IPS DF 4.7 (cell line): Measurements from ENCODE around the gene GABRR1.

Source experiments
- DNase-seq: peaks from one replicate; pipeline ENCODE4 v3.0.0-alpha.2; 2013; ENCODE audit warnings: low spot score; ENCODE audit errors: extremely low read depth

GABRR1 gene

GRCh38 chr6:89216411-89216810, 747 bp downstream of the GABRR1 start:
- DNase-seq = no peak

- DNase-seq = no peak
These were observed 1.8 kb downstream of the GABRR1 start for GRCh38 chr6:89215391-89215790.

- DNase-seq = no peak
These were observed 3.0 kb downstream of the GABRR1 start for GRCh38 chr6:89214197-89214596.

- DNase-seq = no peak
These were observed 4.7 kb downstream of the GABRR1 start for GRCh38 chr6:89212472-89212871.

GRCh38 chr6:89209457-89209856, 7.7 kb downstream of the GABRR1 start:
- no peak for DNase-seq

- no peak for DNase-seq
These were observed 8.6 kb downstream of the GABRR1 start for GRCh38 chr6:89208551-89208950.

- no peak for DNase-seq
These were observed 11.3 kb downstream of the GABRR1 start for GRCh38 chr6:89205819-89206218.

DNA sequence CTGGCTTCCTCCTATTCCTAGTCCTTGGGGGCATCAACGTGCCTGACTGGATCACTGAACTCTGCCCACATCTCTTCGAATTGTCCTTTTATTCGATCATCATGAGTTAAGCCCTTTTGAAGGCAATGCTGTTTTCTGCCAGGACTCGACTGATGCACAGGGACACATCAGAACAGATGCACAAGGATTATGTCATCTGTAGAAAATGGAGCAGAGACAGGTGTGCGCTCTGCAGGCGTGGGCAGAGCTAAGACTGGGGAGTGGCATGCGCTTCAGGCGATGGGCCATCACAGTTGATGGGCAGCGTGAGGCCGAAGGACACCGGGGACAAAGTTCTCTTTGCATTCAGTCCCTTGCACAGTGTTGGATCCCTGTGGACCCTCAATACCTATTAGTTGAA, 13.1 kb downstream of the GABRR1 start:
- DNase-seq = no peak

DNA sequence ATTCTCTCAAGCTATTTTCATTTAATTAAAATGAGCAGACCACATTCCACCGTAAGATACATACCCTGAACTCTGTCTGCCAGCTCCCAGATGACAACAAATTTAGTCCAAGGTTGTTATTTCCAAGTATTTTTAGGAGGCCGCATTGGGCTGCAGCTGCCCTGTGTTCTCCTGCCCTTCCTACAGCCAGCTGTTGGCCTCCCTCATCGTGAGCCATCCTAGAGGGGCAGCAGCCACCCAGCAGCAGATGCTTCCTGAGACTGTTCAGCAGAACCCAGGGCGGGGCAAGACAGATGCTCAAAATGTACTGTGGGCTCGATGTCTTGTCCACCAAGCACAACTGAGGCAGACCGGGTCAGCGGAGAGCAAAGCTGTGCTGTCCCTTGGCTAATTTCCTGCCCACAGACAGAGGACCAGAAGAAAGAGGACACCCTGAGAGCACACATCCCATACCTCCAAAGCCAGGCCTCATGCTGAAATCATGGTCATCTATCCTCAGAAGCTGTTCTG, 16.4 kb downstream of the GABRR1 start:
- DNase-seq = no peak

- DNase-seq = no peak
These were observed 17.6 kb downstream of the GABRR1 start for GRCh38 chr6:89199579-89199978.

DNA sequence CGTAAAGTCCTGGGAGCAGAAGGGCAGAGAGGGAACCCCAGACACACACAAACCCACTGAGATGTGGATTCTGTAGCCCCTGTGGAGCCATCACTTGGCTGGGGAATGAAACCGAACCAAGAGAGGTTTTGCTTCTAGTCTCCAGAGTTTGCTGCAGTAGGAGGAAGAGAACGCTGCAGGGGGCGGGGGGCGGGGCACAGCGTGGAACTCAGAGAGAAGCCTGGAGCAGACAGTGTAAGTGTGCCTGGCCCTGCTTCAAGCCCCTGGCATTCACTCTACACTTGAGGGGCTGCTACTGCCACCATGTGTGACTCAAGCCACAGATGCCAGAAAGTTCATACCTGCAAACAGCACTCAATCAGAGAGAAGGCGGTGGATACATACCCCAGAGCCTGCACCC, 18.9 kb downstream of the GABRR1 start:
- DNase-seq = no peak

GRCh38 chr6:89197141-89197540, 20.0 kb downstream of the GABRR1 start:
- DNase-seq = no peak

DNA sequence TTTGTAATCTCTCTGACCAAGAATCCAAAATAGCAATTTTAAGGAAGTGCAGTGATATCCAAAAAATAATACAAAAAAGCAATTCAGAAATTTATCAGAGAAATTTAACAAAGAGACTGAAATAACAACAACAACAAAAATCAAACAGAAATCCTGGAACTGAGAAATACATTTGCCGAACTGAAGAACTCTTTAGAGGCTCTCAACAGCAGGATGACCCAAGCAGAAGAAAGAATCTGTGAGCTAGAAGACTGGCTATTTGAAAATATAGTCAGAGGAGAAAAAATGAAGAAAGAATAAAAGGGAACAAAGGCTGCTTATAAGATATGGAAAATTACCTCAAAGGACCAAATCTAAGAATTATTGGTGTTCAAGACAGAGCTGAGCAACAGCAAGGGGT, 22.6 kb downstream of the GABRR1 start:
- DNase-seq = no peak

- no peak for DNase-seq
These were observed 26.4 kb downstream of the GABRR1 start for GRCh38 chr6:89190741-89191140.

- no peak for DNase-seq
These were observed 29.7 kb downstream of the GABRR1 start for GRCh38 chr6:89187504-89187903.

- no peak for DNase-seq
These were observed 30.4 kb downstream of the GABRR1 start for GRCh38 chr6:89186762-89187161.

GRCh38 chr6:89184344-89184743, 32.8 kb downstream of the GABRR1 start:
- no peak for DNase-seq

DNA sequence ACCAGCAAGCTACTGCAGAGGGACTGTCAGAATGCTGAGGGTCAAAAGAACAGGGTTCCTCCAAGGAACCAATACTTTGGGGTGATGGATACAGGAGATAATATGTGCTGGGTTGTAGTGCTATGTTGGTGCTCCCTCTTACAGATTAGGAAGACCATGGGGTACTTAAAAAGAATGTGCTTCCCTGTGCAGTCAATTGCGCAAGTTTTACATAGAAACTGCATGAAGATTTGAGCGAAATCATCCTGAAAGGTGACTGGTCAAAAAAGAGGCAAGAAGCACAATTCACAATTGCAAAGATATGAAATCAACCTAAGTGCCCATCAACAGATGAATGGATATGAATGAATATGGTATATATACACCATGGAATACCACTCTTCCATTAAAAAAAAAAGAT, 33.9 kb downstream of the GABRR1 start:
- no peak for DNase-seq

DNA sequence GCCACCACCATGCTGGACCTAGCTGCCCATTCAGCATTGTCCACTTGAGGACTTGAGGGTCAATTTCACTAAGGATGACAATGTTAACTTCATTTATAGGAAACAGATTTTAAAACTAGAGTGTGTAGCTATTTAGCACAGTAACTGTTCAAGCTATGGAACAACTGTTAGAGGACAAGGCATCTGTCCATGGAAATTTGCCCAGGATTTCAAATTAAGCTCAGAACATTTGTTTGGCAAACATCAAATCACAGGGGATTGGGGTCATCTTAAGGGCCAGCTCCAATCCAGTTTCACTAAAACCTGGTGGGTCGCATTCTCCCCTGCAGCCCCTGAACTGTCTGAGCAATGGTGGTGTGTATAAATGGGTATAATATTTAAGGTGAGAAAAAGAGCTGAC, 36.2 kb downstream of the GABRR1 start:
- no peak for DNase-seq

DNA sequence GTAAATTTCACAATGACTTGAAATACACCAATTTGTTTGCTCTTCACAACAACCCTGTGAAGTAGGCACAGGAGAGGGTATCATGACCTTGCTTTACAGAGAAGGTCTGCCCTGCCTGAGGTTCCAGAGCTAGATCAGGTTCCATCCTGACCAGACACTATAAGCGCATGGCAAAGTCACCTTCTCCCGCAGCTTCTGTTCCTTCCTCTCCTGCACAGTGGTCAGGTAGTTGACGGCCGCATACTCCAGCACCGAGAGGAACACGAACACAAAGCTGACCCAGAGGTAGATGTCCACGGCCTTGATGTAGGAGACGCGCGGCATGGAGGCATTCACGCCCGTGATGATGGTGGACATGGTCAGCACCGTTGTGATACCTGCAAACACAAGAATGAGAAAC, 37.0 kb downstream of the GABRR1 start:
- no peak for DNase-seq

DNA sequence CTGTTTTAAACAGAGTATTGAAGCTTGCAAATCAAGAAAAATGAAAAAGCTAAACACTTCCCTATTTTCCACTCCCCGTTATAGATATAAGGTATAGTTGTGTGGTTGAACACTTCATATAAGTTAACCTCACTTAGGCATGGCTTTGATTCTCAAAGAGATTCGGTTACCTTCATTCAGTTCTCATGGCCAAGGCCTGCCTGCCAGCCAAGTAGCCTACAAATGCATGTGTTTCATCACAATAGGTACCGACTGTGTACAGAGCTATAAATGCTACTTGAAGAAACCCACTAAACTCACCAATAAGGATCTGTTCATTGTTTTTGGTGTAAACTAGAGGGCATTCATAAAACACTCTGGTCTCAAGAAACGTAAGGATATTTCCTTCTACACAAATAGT, 43.5 kb downstream of the GABRR1 start:
- DNase-seq = no peak

DNA sequence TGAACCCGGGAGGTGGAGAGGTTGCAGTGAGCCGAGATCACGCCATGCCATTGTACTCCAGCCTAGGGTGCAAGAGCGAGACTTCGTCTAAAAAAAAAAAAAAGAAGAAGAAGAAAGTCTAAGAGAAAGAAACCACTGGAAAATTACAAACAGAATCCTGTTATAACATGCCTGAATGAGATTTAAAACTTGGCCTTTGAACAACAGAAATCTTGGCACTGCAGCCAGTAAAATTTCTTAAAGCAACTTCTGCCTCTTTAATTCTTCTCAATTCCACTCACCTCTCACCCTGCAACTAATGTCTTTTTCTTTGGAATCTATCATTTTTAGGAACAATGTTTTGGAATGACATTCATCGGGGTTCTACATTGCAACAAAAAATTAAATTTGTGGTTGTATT, 45.0 kb downstream of the GABRR1 start:
- no peak for DNase-seq

GRCh38 chr6:89162047-89162371, 55.1 kb downstream of the GABRR1 start:
- DNase-seq = no peak

- no peak for DNase-seq
These were observed 55.7 kb downstream of the GABRR1 start for GRCh38 chr6:89161326-89162046.
